CD1c-positive myeloid dendritic cell (primary cell): ENCODE results near the gene FRMPD1.
A peak's percentile ranks its signal among the peaks of the same experiment; 100 is the strongest.

Experiments used
- DNase-seq: peaks from one replicate; pipeline ENCODE4 v3.0.0-alpha.2; 2016; ENCODE audit errors: extremely low spot score

FRMPD1 gene

DNA sequence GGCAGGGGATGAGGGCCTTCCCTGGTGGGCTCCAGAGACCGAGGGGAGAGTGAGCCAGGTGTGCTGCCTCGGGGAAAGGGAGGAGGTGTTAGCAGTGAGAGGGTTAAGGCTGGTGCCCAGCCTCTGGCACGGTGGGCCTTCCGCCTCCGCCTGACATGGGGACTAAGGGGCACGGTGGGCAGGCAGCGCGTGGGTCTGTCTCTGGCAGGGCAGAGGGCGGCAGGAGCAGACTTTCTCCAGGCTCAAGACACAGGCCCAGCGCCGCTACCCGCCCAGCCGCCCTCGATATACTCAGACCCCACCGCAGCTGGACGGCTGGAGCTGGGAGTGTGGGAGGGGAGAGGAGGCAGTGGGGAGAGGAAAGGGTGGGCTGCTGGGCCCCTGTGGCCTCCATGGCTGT, 14.9 kb upstream of the FRMPD1 start:
- no peak for DNase-seq

DNA sequence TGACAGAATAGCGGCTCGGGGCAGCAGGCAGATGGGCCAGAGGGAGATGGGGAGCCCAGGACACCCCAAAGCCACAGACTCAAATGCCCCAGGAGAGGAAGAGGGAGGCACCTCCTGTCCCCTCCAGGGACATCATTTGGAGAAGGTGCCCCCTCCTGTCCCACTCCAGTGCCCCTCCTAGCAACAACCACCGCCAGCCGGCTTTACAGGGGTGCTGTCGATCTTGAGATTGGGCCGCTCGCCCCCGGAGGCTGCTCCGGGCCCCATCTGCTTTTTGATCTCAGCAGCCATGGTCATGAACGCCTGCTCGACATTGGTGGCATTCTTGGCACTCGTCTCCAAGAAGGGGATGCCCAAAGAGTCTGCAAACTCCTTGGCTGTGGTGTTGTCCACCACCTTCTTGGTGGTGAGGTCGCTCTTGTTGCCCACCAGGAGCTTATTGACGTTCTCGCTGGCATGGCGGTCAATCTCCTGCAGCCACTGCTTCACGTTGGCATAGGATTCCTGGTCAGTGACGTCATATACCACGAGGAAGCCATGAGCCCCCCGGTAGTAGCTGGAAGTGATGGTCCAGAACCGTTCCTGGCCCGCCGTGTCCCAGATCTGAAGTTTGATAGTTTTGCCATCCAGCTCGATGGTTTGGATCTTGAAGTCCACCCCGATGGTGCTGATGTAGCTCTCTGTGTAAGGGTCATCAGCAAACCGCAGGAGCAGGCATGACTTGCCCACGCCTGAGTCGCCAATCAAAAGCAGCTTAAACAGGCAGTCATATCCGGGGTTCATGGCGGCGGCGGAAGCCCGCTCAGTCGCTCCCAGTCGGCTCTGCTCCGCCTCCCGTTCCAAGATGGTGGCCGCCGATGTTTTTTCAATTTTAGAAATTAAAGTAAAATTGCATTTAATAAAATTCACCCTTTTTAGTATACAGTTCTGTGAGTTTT, 14.0 kb upstream of the FRMPD1 start:
- no peak for DNase-seq

DNA sequence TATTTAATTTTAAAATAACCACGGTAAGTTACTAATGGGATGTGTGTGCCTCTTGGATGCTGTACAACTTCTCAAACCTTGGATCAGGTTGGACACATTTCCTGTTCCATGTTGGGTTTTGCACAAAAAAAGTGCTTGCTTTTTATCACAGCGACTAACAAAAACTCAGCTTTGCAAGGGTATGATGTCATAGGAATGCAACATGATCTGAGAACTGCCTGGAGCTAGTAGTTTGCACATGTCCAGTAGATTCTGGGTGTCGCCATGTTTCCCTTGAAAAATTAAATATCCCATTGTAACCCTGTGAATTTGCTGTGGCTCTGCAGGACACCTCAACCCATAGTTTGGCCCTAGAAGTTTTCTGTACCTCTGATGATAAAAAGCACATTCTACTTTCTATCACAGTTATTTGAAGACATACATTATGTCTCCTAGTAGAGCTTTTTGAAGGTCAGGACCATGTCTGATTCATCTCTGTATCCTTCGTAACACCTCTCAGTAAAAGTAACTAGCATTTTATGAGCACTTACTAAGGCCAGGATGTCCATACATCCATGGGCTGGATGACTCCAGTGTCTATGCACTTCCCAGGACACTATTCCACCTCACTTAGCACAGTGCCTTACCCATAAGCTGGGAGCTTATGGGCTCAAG, 11.5 kb upstream of the FRMPD1 start:
- DNase-seq, result no peak

DNA sequence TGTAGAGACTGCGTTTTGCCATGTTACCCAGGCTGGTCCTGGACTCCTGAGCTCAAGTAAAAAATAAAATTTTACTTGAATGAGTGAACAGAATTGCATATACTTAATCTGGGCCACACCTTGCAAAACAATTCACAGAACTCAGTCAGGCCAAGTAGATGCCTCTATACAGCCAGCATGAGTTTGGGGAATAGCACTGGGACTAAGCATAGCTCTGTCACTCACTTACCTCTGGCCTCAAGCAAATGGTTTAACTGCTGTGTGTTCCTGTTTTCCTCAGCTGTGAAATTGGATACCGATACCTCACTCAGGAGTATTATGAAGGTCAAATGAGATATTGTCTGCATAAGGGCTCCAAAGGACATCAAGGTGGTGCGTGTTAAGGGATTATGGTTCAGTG, 10.9 kb upstream of the FRMPD1 start:
- DNase-seq, result no peak

DNA sequence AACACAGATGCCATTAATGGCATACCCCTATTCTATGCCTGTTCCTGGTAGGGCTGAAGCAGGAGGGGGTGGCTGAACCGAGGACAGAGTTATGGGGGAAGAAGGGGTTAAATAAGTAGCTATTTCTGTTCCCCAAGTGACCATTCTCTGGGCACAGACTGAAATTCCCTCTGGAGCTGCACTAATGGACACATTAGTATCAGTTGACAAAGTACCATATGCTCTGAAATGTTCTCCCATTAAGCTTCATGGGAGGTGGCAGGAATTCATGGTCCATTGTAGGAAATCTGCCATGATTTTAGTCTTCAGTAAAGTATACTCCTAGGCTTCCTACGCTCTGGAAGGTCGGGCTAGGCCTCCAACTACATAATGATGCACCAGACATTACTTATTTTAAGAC, 10.5 kb upstream of the FRMPD1 start:
- no peak for DNase-seq

DNA sequence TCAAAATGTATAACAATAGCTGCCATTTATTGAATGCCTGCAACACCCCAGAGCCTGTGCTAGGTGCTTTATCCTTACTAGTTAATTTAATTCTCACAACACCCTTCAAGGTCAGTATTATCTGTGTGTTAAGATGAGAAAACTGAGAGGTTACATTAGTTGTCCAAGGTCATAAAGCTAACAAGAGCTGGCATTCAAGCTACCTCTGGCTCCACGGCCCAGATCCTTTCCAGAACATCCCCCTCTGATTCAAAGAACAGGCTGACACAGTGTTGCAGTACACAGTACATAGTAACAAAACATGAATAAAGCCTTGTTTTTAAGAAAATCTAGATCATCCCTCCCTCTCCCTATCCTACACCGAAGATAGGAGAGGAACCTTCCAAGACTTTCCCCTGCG, 9.4 kb upstream of the FRMPD1 start:
- no peak for DNase-seq

DNA sequence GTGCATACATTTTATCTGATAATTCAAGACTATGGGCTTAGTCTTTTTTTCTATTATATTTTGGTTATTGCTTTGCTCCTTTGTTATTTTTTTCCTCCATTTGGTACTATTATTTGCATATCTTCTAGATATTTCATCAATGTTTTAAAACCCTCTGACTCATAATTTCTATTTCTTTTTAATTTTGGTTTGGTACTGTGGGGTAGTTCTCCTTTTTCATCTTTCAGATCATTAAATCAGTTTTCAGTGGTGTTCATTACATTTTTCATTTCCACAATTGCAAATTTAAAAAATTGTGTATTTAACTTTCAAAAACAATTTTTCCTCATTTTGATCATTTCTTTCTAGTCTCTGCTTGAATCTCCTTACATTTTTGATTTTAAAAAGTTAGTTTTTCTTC, 7.5 kb upstream of the FRMPD1 start:
- DNase-seq, result no peak

DNA sequence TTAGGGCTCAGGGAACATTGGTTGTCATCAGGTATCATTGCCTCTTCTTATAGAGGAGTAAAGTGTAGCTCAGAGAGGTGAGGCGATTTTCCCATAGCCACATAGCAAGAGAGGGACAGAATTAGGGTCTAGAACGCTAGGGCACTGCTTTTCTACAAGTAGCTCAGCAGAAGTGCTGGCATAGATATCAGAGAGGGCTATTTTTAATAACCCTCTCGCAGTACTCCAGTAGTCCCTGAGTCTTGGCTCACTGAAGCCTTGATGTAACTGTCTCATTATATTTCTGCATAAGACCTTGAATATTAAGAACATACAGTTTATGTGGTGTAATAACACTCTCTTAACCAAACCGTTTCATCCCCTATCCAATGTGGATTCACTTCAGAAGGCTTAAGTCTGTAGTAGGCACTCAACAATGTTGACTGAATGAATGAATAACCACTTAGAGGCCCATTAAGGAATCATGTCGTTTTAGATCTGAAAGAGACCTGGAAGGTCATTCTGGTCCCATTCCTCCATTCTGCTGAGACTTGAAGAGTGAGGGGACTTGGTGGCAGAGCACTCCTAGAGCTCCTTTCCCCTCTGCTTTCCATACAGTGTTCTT, 4.7 kb upstream of the FRMPD1 start:
- DNase-seq, result no peak

DNA sequence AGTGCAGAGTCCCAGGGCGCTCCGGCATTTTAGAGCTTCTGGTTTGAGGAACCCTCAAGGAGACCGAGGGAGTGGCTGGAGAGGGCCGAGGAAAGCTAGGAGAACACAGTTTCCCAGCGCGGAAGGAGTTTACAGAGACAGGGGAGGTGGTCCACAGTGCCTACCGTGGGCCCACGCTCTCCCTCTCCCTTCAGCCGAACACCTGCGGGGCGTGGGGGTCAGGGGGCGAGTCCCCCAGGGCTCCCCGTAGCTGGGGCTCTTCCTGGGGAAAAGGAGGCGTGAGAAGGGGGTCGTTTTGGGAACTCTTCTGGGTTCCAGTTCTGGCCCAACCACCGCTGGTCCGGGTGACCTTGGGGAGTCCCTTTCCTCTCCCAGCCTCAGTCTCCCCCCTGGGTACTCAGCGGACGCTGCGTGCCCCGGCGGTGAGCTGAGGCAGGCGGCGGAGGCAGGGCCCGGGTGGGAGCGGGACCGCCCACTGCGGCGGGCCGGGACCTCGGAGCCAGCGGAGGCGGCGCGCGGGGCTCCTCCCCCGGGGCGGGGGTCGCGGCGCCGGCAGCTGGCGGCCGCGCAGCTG, 368 bp upstream of the FRMPD1 start:
- DNase-seq, result no peak

DNA sequence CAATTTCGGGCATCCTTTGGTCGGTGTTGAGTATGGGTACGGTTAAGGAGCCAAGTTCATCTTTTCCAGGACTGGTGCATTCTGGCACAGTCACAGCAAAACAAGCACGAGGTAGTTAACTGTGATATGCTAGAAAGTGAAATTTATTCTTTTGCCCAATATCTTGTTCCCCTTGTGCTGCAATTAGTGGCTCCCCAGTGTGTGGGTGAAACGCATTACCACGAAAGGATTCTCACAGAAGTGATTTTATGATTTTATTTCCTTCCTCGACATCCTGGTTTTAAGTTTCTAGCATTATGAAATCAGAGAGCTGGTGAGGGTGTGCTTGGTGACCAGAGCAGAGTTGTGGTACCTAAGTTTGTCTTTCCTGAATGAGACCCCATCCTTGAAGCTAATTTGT, 1.5 kb downstream of the FRMPD1 start:
- peak; percentile 8 for DNase-seq

DNA sequence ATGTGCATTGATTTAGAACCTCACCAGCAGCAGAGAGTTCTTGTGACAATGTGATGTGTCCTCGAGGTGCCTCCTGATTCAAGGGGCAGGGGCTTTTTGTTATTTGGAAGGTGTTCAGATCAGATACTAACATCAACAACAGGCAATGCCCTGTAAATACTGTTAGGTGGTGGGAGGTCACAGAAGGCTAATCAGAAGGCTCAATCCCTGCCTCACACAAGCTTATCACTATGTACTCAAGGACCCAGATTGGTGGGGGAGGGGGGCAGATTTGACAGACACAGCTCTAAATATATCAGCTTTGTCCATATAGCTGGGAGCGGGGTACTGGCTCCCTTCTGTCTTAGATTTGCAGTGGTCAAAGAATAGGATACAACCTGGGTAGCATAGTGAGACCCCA, 2.6 kb downstream of the FRMPD1 start:
- DNase-seq, result no peak

DNA sequence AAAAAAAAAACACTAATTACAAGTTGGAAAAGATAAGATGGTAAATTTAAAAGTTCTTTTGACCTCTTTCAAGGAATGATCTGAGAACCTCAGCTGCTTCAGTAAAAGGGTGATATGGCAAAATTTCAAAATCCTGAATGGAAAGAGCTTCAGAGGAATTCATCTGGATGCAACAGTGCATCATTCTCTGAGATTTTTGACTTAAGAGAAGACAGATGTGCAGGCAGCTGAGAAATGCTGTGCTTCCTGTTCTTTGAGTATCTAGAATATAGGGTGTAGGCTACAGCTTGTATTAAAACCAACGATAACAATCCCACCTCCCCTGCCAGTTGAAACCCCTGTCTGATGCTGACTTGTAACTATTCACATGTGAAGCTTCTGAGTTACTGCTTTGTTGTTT, 6.2 kb downstream of the FRMPD1 start:
- no peak for DNase-seq

DNA sequence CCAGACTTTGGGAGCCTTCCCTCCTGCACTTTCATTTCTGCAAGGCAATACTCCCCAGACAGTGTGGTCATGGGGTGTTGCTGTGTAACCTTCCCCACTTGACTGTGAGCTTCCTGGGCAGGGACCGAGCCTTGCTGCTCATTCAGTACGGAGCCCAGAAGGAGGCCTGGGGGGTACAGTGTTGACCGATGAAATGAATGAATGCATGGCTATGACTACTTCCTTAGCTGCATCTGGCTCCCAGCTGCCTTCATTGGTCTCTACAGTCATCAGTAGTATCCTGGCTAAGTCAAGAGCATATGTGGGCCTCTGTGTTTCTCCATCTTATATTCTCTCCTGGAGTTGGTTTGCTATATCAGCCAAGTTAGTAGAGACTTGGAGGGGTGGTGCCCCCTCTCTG, 9.9 kb downstream of the FRMPD1 start:
- DNase-seq, result no peak

DNA sequence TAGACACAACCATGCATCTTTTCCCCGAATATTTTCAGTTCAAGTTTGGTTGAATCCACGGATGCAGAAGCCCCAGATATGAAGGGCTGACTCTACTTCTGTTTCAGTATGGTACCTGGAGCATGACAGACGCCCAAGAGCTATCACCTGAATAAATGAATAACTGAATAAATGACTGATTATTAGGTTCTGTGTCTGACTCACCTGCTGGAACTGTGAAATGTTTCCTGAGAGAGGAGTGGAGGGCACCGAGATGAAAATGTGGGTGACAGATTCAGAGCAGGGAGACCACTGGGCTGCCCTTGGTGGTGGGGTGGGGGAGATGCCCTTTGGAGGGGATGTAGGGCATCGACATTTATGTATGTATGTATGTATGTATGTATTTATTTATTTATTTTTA, 13.2 kb downstream of the FRMPD1 start:
- DNase-seq, result no peak

DNA sequence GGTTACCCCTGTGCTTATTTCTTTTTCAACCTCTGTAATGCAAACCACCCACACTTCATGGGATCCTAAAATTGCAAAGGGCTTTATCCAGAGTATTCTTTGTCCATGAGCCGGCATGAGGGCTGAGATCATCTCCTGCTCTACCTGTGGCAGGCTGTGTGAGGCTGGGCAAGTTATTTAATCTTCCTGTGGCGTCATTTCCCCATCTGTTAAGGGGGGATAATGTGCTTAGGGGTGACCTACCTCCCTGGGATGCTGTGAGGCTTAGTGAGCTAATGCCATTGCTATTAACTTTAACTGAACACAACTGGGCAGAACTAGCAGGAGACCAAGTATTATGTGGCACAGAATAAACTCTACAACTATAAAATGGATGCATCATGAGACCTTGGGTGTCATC, 17.0 kb downstream of the FRMPD1 start:
- DNase-seq, result no peak

DNA sequence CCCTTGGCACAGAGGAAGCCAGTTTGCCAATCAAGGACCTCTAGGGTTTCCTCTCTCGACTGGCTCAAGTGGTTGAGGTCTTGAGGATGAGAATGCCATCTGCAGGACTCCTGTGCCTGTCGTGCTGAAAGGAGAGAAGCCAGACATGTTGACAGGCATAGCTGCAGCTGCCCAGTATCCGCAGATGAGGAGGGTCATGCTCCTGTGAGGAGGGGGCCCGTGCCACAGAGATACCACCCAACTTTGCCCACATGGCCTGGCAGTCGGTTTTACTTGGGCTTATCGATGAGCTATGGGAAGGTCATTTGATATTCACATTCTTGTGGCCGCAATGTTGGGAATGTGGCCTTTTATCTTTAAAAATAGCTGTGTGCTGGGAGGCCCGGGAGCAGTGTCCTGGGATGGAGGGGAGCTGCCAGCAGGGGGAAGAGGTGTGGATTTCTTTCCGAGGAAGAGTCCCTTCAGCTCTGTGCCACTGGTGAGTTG, 17.4 kb downstream of the FRMPD1 start:
- no peak for DNase-seq

DNA sequence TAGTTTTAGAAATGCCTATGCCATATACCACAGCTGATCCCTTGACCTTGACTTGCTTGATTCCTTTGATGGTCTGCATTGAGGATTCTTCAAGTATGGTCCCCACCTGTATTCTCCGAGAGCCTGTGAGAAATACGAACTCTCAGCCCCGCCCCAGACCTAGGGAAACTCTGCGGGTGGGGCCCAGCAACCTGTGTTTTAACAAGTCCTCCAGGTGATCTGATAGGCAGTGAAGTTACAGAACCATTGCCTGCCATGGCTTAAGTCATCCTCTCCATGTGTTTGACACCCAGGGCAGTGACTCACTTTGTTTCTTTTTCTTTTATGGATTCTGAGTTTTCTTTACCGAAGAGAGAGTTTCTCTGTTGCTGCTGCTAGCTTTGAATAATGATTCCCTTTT, 18.5 kb downstream of the FRMPD1 start:
- no peak for DNase-seq

DNA sequence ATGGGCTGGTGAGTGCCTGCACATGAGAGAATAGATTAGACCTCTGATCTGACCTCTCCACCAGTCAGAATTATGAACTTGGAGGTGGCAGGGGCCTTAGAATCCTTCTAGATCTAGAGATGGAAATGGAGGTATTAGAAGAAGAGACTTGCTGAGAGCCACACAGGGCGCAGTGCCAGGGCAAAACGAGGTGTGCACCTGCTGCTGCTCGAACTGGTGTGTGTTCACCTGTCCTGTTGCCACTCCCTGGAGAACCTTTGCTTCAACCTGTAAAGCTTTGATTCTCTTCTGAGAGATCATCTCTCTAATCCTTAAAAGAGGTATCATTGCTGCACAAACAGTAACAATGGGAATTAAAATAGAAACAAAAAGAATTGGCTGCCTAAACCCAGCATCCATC, 24.9 kb downstream of the FRMPD1 start:
- DNase-seq, result no peak

DNA sequence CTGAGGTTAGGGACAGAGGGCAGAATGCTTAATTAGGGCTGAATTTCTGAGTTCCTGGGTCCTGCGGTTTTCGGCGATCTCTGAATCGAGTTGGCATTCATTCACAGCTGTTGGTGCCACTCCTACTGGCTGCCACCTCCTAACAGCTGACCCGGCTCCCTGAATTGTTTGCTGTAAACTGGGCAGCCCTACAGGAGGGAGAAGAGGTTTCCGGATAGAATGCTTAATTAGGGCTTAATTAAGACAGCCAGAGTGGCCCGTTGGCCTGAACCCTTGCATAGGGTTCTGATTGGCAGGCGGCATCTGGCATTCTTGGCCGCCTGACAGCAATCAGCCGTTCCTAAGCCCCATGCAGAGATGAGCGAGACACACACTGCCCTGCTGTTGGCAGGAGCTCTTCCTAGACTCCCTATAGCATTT, 25.7 kb downstream of the FRMPD1 start:
- DNase-seq, result no peak

DNA sequence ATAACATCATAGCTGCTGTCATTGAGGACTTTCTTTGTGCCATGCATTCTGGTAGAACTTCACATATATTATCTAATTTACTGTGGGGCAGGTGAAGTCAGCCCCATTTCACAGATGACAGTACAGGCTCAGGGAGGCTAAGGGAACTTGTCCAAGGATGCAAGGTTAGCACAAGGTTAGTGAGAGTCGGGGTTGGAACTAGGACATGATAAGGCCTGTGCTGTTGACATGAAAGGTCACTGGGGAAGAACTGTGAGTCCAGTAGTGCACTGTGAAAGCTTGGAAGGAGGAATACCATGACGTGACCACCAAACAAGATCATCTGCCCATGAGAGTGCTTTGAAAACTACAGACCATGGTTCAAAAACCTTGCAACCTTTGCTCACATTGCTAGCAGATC, 26.7 kb downstream of the FRMPD1 start:
- DNase-seq, result no peak

DNA sequence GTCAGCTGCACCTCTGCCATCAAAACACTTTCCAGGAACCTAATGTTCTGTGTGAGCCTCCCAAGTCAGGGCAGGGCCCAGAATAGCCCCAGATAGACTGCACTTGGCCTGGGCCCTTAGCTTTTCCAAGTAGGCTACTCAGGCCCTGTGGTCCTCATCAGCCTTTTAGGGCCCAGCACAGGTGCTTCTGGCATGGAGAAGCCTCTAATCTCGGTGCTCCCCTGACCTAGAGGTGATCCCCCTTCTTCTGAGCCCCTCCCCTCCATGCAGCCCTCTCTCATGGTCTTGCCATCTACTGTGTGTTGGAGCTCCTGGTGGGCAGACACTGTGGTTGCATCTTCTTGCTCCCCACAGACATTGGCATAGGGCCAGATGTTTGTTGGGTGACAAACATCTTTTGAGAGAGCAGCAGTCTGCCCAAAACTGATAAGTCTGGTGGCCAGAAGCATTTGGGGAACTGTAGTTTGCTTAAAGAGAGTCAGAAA, 28.1 kb downstream of the FRMPD1 start:
- DNase-seq, result no peak

DNA sequence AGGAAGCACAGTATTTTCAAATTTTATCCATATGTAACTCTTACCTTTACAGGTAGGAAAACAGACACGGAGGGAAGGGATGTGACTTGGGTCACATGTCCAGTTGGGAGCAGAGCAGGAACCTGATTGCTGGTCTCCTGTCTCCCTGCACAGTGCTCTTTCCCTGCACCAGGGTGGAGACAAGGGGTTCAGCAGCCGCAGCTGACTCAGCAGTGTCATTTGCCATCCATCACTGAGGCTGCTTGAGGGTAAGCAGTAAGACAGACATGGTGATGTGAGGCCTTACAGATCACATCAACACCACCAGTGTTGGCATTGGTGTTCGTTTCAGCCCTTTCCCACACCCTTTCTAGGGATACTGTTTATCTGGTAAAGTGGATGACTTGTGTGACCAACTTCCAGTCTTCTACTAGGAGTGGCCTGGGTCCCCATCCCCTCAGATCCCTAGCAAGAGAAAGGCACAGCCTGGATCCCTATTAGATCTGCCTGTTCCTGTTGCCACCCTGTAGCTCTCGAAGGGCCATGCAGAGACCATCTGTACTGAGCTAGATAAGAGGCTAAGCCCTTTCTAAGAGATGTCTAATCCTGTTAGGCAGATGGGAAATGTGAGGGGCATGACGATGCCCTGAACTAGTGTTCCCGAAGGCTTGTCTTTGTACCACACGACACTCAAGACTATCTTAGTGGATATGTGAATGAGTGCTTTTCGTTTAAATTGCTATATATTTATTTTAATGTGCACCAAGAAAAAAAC, 29.1 kb downstream of the FRMPD1 start:
- no peak for DNase-seq
